NT2/D1 (cell line): ENCODE measurements around the gene CDYL.
"Not testable (repeated sequence)": the region's sequence is repeated elsewhere in the genome, so short reads cannot be mapped to it uniquely, and the experiment has no call there.

ENCODE experiments used
- DNase-seq: peaks from one replicate; pipeline ENCODE4 v3.0.0-alpha.2; 2011; ENCODE audit warnings: low read depth, low spot score
- H3K27me3 ChIP-seq: 2 replicates; pipeline ENCODE4 v1.6.0; 2011; ENCODE audit warnings: mild to moderate bottlenecking; ENCODE audit not compliant: insufficient read length, insufficient read depth
- H3K36me3 ChIP-seq: 2 replicates; pipeline ENCODE4 v1.6.1; 2011; ENCODE audit warnings: mild to moderate bottlenecking, low read length, mixed read lengths; ENCODE audit not compliant: insufficient read depth, insufficient read length
- H3K4me1 ChIP-seq: 2 replicates; pipeline ENCODE4 v1.5.1; 2011; ENCODE audit not compliant: insufficient read depth, insufficient read length
- H3K4me3 ChIP-seq: 2 replicates; pipeline ENCODE4 v1.5.1; 2011; ENCODE audit warnings: low read depth; ENCODE audit not compliant: insufficient read length
- H3K9ac ChIP-seq: 2 replicates; pipeline ENCODE4 v1.6.0; 2011; ENCODE audit warnings: low read depth; ENCODE audit not compliant: insufficient read length
- H3K9me3 ChIP-seq: 2 replicates; pipeline ENCODE4 v1.5.1; 2011; ENCODE audit warnings: mild to moderate bottlenecking, low read length; ENCODE audit not compliant: insufficient read depth
- SUZ12 ChIP-seq: IDR thresholded peaks from 2 replicates; pipeline ENCODE4 v1.6.1; 2011; ENCODE audit not compliant: insufficient read length, insufficient read depth; ENCODE audit errors: extremely low read depth
- YY1 ChIP-seq: IDR thresholded peaks from 2 replicates; pipeline ENCODE4 v1.6.1; 2011; ENCODE audit not compliant: insufficient read length, insufficient read depth
- ZNF274 ChIP-seq: IDR thresholded peaks from 2 replicates; pipeline ENCODE4 v1.6.1; 2011; ENCODE audit warnings: mild to moderate bottlenecking, low read depth, low read length

The CDYL gene

DNA sequence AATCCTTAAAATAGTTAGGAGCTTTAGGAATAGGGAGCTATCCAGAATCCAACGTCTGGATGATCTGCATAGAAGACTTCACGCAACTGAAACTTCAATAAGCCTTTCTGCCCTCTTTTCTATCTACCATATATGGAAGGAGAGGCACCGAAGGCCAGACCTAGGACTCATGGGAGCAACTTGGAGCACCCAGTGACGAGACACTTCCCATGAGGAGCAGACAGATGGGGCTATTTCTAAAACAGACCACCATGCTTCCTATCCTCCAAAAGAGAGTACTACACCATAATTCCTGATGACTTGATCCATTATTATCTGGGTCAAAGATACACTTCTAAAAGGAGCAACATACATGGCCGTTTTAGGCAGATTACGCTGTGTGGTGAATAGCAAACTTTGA lies 221.7 kb downstream of the CDYL start:
- H3K36me3 ChIP-seq: peaks cover 32% of the 10 kb centered on the region
- DNase-seq: no peak
- TF ChIP-seq YY1 (no peak), SUZ12 (no peak), ZNF274 (no peak)

DNA sequence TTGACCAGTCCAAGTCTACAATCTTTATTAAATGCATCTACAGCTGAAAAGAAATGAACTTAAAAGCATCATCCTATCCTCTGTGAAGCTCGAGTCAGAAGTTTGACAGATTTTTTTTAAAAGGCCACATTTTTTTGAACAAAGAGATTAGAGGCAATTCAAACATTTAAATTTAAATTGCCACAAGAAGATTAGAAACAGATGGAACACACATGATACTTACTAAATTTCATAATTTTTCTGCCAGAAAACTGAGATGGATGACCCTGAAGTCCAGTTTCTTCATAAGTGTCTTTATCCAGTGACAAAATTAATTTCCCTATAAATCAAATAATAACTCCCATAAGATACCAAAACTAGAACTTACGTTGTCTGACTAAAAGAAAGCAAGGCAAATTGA lies 223.4 kb downstream of the CDYL start:
- TF ChIP-seq SUZ12 (no peak), ZNF274 (no peak), YY1 (no peak)
- no peaks in the 10 kb centered on the region for H3K27me3 ChIP-seq
- no peak overlapping the region for H3K4me3 ChIP-seq
- H3K4me1 ChIP-seq: no peaks in the 10 kb centered on the region
- peaks cover 31% of the 10 kb centered on the region for H3K36me3 ChIP-seq
- DNase-seq: no peak
- no peaks in the 10 kb centered on the region for H3K9me3 ChIP-seq
- no peak overlapping the region for H3K9ac ChIP-seq

More for the DNA sequence above, 221.7 kb downstream of the CDYL start:
- H3K27me3 ChIP-seq: no peaks in the 10 kb centered on the region
- H3K4me1 ChIP-seq: no peaks in the 10 kb centered on the region
- H3K4me3 ChIP-seq: no peak overlapping the region
- no peaks in the 10 kb centered on the region for H3K9me3 ChIP-seq
- no peak overlapping the region for H3K9ac ChIP-seq

- Histone ChIP-seq H3K4me1 (no peaks in the 10 kb centered on the region), H3K27me3 (no peaks in the 10 kb centered on the region), H3K36me3 (peaks cover 17% of the 10 kb centered on the region), H3K9ac (peak within 1 kb of the TSS; percentile 77), H3K4me3 (peak within 1 kb of the TSS; percentile 79), H3K9me3 (no peaks in the 10 kb centered on the region)
- TF ChIP-seq YY1 (no peak), SUZ12 (no peak), ZNF274 (no peak)
- DNase-seq: peak; percentile 86
These were observed 227.6 kb downstream of the CDYL start, which contains the start of gene RPP40 for GRCh38 chr6:5003604-5004372. Gene RPP40 (minus strand): TSS chr6:5004037. CDS start chr6:5004002, 35 bp downstream.

DNA sequence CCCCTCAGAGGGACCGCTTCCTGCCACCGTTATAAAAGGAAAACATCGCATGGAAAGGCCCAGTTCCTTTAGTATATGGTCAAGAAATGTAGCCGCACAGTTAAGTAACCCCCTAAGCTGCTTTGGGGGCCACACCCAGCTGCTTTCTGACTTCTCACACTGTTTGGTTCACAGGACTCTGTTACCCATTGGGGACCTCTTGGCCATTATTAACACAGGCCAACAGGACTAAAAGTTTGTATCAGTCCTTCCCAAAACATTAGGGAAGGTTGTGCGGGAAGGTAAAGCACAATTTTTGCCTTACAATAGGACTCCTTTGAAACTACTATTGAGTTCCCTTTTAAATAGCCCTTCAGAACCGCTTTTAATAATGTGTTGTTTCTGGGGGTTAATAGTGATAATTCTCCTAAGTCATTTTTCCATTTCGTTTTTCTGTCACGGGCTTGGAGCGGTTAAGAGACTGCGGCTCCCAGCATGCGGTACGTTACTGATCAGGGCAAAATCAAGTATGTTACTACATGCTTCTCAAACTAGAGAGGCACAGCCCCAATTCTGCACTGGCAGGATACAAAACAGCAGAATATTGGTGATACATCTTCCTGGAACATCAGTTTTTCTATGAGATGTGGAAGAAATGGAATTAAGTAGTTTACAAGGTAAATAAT lies 228.3 kb downstream of the CDYL start:
- Histone ChIP-seq H3K9me3 (no peaks in the 10 kb centered on the region), H3K9ac (peak overlapping the region; percentile 74), H3K27me3 (no peaks in the 10 kb centered on the region), H3K4me1 (no peaks in the 10 kb centered on the region), H3K4me3 (peak overlapping the region; percentile 79), H3K36me3 (peaks cover 14% of the 10 kb centered on the region)
- TF ChIP-seq SUZ12 (no peak), ZNF274 (no peak), YY1 (no peak)
- no peak for DNase-seq

GRCh38 chr6:5005038-5005433 lies 228.8 kb downstream of the CDYL start:
- not testable (repeated sequence) for H3K9ac ChIP-seq, H3K4me1 ChIP-seq, H3K9me3 ChIP-seq, H3K4me3 ChIP-seq, DNase-seq, H3K27me3 ChIP-seq
- peaks cover 12% of the 10 kb centered on the region for H3K36me3 ChIP-seq
